Measurements from ENCODE around the gene TRPV6.

The TRPV6 gene

DNA sequence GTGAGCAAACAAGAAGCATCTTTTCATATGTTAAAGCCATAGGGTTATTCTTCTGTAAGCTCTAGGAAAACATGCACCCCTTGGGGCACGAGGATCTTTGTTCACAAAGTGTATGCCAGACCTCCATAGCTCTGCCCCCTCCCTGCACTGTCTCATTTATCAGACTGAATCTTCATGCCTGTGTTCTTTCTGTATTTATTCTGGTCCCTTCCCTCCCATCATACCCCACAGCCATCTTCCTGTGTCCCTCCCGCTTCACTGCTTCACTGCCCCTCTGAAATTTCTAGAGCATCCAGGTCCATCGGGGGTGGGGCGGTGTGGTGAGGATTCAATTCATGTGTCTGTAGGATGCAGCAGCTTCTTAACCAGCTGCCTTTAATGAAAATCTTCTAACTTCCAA lies 23.2 kb downstream of the TRPV6 start:
- no peak for DNase-seq (ENCODE audit: low read depth)
- TF ChIP-seq, protein P1, sequence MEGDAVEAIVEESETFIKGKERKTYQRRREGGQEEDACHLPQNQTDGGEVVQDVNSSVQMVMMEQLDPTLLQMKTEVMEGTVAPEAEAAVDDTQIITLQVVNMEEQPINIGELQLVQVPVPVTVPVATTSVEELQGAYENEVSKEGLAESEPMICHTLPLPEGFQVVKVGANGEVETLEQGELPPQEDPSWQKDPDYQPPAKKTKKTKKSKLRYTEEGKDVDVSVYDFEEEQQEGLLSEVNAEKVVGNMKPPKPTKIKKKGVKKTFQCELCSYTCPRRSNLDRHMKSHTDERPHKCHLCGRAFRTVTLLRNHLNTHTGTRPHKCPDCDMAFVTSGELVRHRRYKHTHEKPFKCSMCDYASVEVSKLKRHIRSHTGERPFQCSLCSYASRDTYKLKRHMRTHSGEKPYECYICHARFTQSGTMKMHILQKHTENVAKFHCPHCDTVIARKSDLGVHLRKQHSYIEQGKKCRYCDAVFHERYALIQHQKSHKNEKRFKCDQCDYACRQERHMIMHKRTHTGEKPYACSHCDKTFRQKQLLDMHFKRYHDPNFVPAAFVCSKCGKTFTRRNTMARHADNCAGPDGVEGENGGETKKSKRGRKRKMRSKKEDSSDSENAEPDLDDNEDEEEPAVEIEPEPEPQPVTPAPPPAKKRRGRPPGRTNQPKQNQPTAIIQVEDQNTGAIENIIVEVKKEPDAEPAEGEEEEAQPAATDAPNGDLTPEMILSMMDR (IDR thresholded peaks at IDR 0.05; ENCODE audit: insufficient read depth, low read depth, low read length, missing control alignments): no peak

DNA sequence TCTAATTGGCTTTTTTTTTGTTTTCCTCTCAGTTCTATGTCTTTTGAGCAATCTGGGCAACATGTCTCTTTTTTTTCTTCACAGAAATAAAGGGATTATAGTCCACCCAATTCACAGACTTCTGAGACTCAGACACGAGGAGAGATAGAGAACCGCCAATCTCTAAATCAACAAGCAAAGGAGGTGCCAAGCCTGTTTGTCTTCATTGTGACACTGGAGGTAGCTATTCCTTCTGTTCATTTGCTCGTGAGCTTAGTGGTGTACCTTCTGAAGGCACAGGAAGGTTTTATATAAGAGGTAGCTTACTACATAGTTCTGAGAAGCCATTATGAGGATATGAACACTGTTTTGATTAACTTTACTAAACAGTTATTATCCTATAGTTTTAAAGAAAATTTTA lies 24.6 kb downstream of the TRPV6 start:
- H3K4me3 ChIP-seq (ENCODE audit: low read length): no peak overlapping the region
- DNase-seq (ENCODE audit: low read depth): no peak
- TF ChIP-seq, protein P1 (IDR thresholded peaks at IDR 0.05; ENCODE audit: insufficient read depth, low read depth, low read length, missing control alignments): no peak

More for the DNA sequence above, 23.2 kb downstream of the TRPV6 start:
- H3K4me3 ChIP-seq (ENCODE audit: low read length): no peak overlapping the region

DNA sequence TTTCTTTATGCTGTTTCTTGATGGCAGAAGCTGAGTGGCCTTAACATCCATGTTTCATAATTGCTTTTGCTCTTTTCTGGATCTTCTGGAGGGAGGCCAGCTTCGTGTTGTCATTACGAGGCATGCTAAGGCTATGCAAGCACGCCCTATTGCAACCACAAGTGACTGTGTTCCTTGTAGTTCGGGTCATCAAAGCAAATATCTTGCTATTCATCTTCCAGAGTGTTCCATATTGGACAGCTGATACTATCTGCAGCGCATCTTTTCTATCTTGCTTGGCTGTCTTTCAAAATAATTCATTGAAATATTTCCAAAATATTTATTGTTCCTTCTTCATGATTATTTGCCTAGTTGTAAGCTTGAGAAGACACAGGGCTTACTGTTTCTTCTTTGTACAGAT lies 25.7 kb downstream of the TRPV6 start:
- no peak overlapping the region for H3K4me3 ChIP-seq (ENCODE audit: low read length)
- DNase-seq (ENCODE audit: low read depth): peak; percentile 37
- TF ChIP-seq, protein P1 (IDR thresholded peaks at IDR 0.05; ENCODE audit: insufficient read depth, low read depth, low read length, missing control alignments): no peak

DNA sequence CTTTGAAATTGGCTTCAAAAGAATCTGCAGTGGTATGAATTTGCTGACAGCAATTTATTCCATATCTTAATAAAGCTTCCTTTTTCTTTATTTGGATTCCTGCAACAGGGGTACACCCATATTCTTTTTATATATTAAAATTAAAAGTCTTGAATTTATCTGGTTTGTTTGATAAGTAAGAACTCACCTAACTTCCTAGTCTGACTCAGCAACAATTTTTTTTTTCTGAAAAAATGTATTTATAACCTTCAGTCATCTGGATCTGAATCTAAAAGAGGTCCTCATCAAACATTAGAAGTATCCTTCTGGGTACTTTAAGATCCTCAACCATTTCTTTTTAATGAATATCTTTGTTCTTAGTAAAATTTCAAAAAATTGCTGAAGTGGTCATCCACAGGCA lies 26.1 kb downstream of the TRPV6 start:
- no peak for DNase-seq (ENCODE audit: low read depth)
- TF ChIP-seq, protein P1 (IDR thresholded peaks at IDR 0.05; ENCODE audit: insufficient read depth, low read depth, low read length, missing control alignments): no peak
- H3K4me3 ChIP-seq (ENCODE audit: low read length): no peak overlapping the region

DNA sequence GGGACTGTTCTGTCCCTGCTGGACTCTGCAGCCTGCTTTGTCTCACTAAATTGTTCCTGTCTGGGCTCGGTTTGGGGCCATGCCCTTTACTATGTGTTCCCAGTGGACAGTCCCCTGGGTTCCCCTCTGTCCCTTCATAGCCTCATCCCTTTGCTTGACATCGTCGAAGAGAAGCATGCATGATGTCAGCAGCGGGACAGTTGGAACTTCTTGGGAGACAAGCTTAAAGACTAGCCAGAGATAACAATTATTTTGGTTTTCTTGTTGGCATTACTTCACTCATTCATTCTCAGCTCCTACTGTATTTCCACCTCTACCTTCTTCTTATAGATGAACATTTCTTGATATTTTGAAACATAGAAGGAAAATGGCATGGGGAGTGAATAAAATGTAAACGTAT lies 27.9 kb downstream of the TRPV6 start:
- TF ChIP-seq, protein P1 (IDR thresholded peaks at IDR 0.05; ENCODE audit: insufficient read depth, low read depth, low read length, missing control alignments): no peak
- no peak overlapping the region for H3K4me3 ChIP-seq (ENCODE audit: low read length)
- DNase-seq (ENCODE audit: low read depth): no peak

DNA sequence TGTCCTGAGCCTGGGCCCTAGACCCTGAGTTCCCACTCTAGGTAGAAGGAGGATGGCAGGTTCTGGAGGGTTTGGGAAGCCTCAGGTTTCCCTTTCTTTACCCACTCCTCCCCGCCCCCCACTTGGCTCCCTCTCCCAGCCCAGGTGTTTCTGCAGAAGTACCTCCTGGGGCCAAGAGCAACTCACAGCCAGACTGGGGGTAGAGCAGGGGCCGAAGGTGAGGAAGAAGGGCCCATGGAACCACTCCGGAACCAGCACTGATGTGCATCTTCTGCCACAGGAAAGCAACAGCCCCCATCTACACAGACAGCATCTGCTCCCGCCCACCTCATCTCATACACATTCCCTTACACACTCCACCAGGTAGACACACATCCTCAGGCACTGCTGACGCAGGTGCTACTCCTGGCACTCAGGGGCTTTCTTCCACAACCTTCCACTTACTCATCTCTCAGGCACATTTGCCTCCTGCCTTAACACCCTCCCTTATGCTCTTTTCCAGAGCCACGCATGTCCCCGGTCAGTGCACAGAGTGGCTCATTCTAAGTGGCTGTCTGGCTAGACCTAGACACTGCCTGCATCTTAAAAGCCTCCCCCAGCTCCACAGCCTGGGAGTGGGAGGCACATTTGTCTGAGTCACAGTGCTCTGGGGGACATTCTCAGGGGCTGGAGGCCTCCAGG lies 28.8 kb downstream of the TRPV6 start:
- no peak overlapping the region for H3K4me3 ChIP-seq (ENCODE audit: low read length)
- TF ChIP-seq, protein P1 (IDR thresholded peaks at IDR 0.05; ENCODE audit: insufficient read depth, low read depth, low read length, missing control alignments): no peak
- DNase-seq (ENCODE audit: low read depth): no peak
